Calu3 (cell line): ENCODE measurements around the gene CDK5RAP1. TPM values are rescaled to one million over a fixed set of nuclear protein-coding genes. Genes with fewer than 3 reads are reported as not detected.

Experiments used
- BruUV-seq: library from RNA; stranded (reverse); fragments of 400-500 nt; replicated peaks from 2 replicates; lab custom pipeline; 2021; lab: Mats Ljungman, UMichigan
- CTCF ChIA-PET: fragments of 300-600 bp; sonication (Branson Sonifier 250); formaldehyde crosslinking; loops from one replicate; lab custom pipeline; 2022; ENCODE audit warnings: antibody characterized with exemption; lab: Charles Lee
- DNase-seq: peaks from one replicate; pipeline ENCODE4 v3.0.0; 2022
- H3K27ac Mint-ChIP-seq: one replicate; pipeline ENCODE4 v1.8.0; 2022; ENCODE audit warnings: mixed read lengths; ENCODE audit not compliant: unreplicated experiment
- H3K27me3 Mint-ChIP-seq: one replicate; pipeline ENCODE4 v1.8.0; 2022; ENCODE audit warnings: mixed read lengths; ENCODE audit not compliant: unreplicated experiment
- H3K36me3 Mint-ChIP-seq: one replicate; pipeline ENCODE4 v1.8.0; 2022; ENCODE audit warnings: mild to moderate bottlenecking, moderate library complexity, mixed read lengths; ENCODE audit not compliant: insufficient read depth, unreplicated experiment
- H3K4me1 Mint-ChIP-seq: one replicate; pipeline ENCODE4 v1.8.0; 2022; ENCODE audit warnings: mild to moderate bottlenecking, low read depth, mixed read lengths; ENCODE audit not compliant: unreplicated experiment
- H3K4me3 Mint-ChIP-seq: one replicate; pipeline ENCODE4 v1.8.0; 2022; ENCODE audit warnings: mild to moderate bottlenecking, low read depth, moderate library complexity, mixed read lengths; ENCODE audit not compliant: unreplicated experiment
- H3K9me3 Mint-ChIP-seq: one replicate; pipeline ENCODE4 v1.8.0; 2022; ENCODE audit warnings: low read depth, mixed read lengths; ENCODE audit not compliant: unreplicated experiment
- CTCF ChIP-seq: fragments of 200-600 bp; IDR thresholded peaks from one replicate; pipeline ENCODE4 v1.8.0; 2022; ENCODE audit warnings: antibody characterized with exemption; ENCODE audit not compliant: unreplicated experiment
- intact Hi-C: fragments of 100-400 bp; cut with micrococcal nuclease; formaldehyde crosslinking; loops from one replicate; pipeline ENCODE4 v1.10.0; 2022; ENCODE audit not compliant: unreplicated experiment
- total RNA-seq: library from RNA; stranded (reverse); gene quantifications from 2 replicates; pipeline ENCODE4 v1.2.3, GENCODE V29; 2022

Gene CDK5RAP1
- total RNA-seq, 1 experiment from 2014 or later = 65.8 TPM

GRCh38 chr20:33334111-33334510 lies 67.2 kb downstream of the CDK5RAP1 start:
- intact Hi-C loops = no loop called here
- CTCF ChIA-PET = no interaction called here
- BruUV-seq = no TSS peak

GRCh38 chr20:33333616-33334015 lies 67.7 kb downstream of the CDK5RAP1 start:
- no peak overlapping the region for H3K4me3 Mint-ChIP-seq
- intact Hi-C loops = no loop called here
- CTCF ChIA-PET = no interaction called here
- TF ChIP-seq CTCF = no peak
- no peak overlapping the region for H3K27ac Mint-ChIP-seq
- BruUV-seq = no TSS peak
- H3K9me3 Mint-ChIP-seq = no peaks in the 10 kb centered on the region
- no peaks in the 10 kb centered on the region for H3K36me3 Mint-ChIP-seq
- peaks cover 86% of the 10 kb centered on the region for H3K27me3 Mint-ChIP-seq
- no peak for DNase-seq
- no peaks in the 10 kb centered on the region for H3K4me1 Mint-ChIP-seq

More at GRCh38 chr20:33334111-33334510, 67.2 kb downstream of the CDK5RAP1 start:
- Mint-ChIP-seq H3K36me3 (no peaks in the 10 kb centered on the region), H3K27me3 (peaks cover 81% of the 10 kb centered on the region), H3K4me1 (no peaks in the 10 kb centered on the region), H3K27ac (no peak overlapping the region), H3K4me3 (no peak overlapping the region), H3K9me3 (no peaks in the 10 kb centered on the region)
- no peak for TF ChIP-seq CTCF
- no peak for DNase-seq

GRCh38 chr20:33332905-33333456 lies 68.3 kb downstream of the CDK5RAP1 start:
- Mint-ChIP-seq H3K9me3 (no peaks in the 10 kb centered on the region), H3K27me3 (peaks cover 92% of the 10 kb centered on the region), H3K4me3 (no peak overlapping the region), H3K4me1 (no peaks in the 10 kb centered on the region), H3K27ac (no peak overlapping the region), H3K36me3 (no peaks in the 10 kb centered on the region)
- BruUV-seq = no TSS peak
- CTCF ChIA-PET = no interaction called here
- intact Hi-C loops = no loop called here
- DNase-seq = no peak
- no peak for TF ChIP-seq CTCF

GRCh38 chr20:33328157-33329137 lies 72.9 kb downstream of the CDK5RAP1 start:
- TF ChIP-seq CTCF = no peak
- H3K36me3 Mint-ChIP-seq = no peaks in the 10 kb centered on the region
- no peaks in the 10 kb centered on the region for H3K9me3 Mint-ChIP-seq
- intact Hi-C loops = no loop called here
- H3K27ac Mint-ChIP-seq = no peak overlapping the region
- CTCF ChIA-PET = interaction anchor here (0.6 to 0.9 kb wide), 2 partner anchors 13 to 101 kb away, joined by 3 read pairs; no protein-coding TSS in a partner anchor
- H3K27me3 Mint-ChIP-seq = peaks cover 94% of the 10 kb centered on the region
- no peak overlapping the region for H3K4me3 Mint-ChIP-seq
- DNase-seq = no peak
- BruUV-seq = no TSS peak
- H3K4me1 Mint-ChIP-seq = no peaks in the 10 kb centered on the region
